Activated CD8-positive, alpha-beta memory T cell treated with anti-CD3 and anti-CD28 coated beads, Interleukin-2, amount 50 U/mL, for 4 hours (primary cell): Measurements from ENCODE around the gene CENPX.
A peak's percentile ranks its signal among the peaks of the same experiment; 100 is the strongest.

Experiments used
- DNase-seq: peaks from one replicate; pipeline ENCODE4 v3.0.0-alpha.2; 2020

CENPX gene

GRCh38 chr17:81976332-81977210, 46.1 kb downstream of the CENPX start:
- DNase-seq = peak; percentile 48

- no peak for DNase-seq
These were observed 49.2 kb downstream of the CENPX start for GRCh38 chr17:81973432-81973831.

- DNase-seq = no peak
These were observed 53.5 kb downstream of the CENPX start for GRCh38 chr17:81968850-81969812.
